SU-DHL-6 (cell line): ENCODE data around the gene STK38.

Source experiments
- H2AFZ ChIP-seq: fragments of 200-600 bp; sonication (generic); 2 replicates; pipeline ENCODE4 v1.6.1; 2014; ENCODE audit warnings: low read depth, mild to moderate bottlenecking, moderate library complexity, mixed read lengths, antibody characterized with exemption, low read length; ENCODE audit not compliant: severe bottlenecking
- H3F3A ChIP-seq: fragments of 200-600 bp; shearing (Covaris generic); 2 replicates; pipeline ENCODE4 v1.6.0; 2016; ENCODE audit warnings: antibody characterized with exemption, mild to moderate bottlenecking; ENCODE audit not compliant: insufficient read depth
- H3K27ac ChIP-seq: fragments of 200-600 bp; sonication (generic); 2 replicates; pipeline ENCODE4 v1.5.1; 2016; ENCODE audit warnings: low read depth, mild to moderate bottlenecking, low read length, moderate library complexity, mixed read lengths
- H3K27me3 ChIP-seq: fragments of 200-600 bp; sonication (generic), shearing (Covaris generic); 2 replicates; pipeline ENCODE4 v1.6.0; 2014; ENCODE audit warnings: mild to moderate bottlenecking, low read length
- H3K36me3 ChIP-seq: fragments of 200-600 bp; sonication (generic); 2 replicates; pipeline ENCODE4 v1.6.1; 2014; ENCODE audit warnings: mild to moderate bottlenecking, low read length, mixed read lengths
- H3K4me2 ChIP-seq: fragments of 300-600, 200-600 bp; shearing (Covaris generic), sonication (generic); 2 replicates; pipeline ENCODE4 v1.6.0; 2014; ENCODE audit warnings: low read length, low read depth, mild to moderate bottlenecking; ENCODE audit not compliant: poor library complexity, severe bottlenecking
- H3K4me3 ChIP-seq: fragments of 200-600 bp; sonication (generic); 2 replicates; pipeline ENCODE4 v1.5.1; 2014; ENCODE audit warnings: antibody characterized with exemption, low read length, mild to moderate bottlenecking, mixed read lengths; ENCODE audit not compliant: insufficient read depth, poor library complexity, severe bottlenecking
- H3K79me2 ChIP-seq: fragments of 200-600 bp; sonication (generic); 2 replicates; pipeline ENCODE4 v1.6.1; 2014; ENCODE audit warnings: mild to moderate bottlenecking, low read length, moderate library complexity; ENCODE audit not compliant: insufficient read depth
- H3K9ac ChIP-seq: fragments of 200-600 bp; sonication (generic); 2 replicates; pipeline ENCODE4 v1.7.0; 2014; ENCODE audit warnings: mild to moderate bottlenecking, low read length
- H3K9me2 ChIP-seq: fragments of 200-600 bp; sonication (generic); replicated peaks from 2 replicates; pipeline ENCODE4 v1.6.1; 2014; ENCODE audit warnings: low read length; ENCODE audit not compliant: insufficient read depth
- H3K9me3 ChIP-seq: fragments of 200-600 bp; sonication (generic); 2 replicates; pipeline ENCODE4 v1.6.1; 2014; ENCODE audit warnings: low read length, mixed read lengths; ENCODE audit not compliant: insufficient read depth
- H4K20me1 ChIP-seq: fragments of 200-600 bp; sonication (generic); 2 replicates; pipeline ENCODE4 v1.6.1; 2014; ENCODE audit warnings: low read depth, mild to moderate bottlenecking, antibody characterized with exemption, low read length, moderate library complexity, mixed read lengths
- EZH2phosphoT487 ChIP-seq: fragments of 200-600 bp; sonication (generic), shearing (Covaris generic); conservative IDR thresholded peaks from 2 replicates; pipeline ENCODE4 v1.6.1; 2018; ENCODE audit warnings: mild to moderate bottlenecking, antibody characterized with exemption, low read length, moderate library complexity, mixed read lengths
- TF ChIP-seq, protein P1 (sequence below): fragments of 200-600 bp; sonication (generic); IDR thresholded peaks from one replicate; pipeline ENCODE4 v1.5.1; 2017; ENCODE audit warnings: antibody characterized with exemption, mild to moderate bottlenecking, low read length, moderate library complexity; ENCODE audit not compliant: insufficient read depth, poor library complexity, severe bottlenecking

The STK38 gene

DNA sequence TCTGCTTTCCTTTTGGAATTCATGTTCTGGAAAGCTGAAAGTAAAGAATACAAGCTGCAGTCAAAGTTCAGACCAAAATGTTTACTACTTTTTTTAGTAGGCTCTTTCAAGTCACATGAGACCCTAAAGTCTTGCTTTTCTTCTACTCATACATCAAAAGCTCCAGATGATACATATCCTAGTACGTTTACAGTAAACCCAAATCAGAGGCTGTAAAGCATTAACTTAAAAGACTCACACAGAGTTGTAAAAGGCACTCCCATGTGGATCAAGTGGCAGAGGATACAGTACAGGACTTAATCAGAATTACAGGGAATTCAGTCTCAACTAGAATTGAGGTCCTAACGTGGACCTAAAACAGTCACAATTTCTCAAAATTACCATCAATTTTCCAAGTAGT is 40.7 kb downstream of the STK38 start:
- Histone ChIP-seq H4K20me1 (no peaks in the 10 kb centered on the region), H3K9me2 (no peaks in the 10 kb centered on the region), H3K9ac (no peak overlapping the region), H2AFZ (no peak overlapping the region), H3K4me3 (no peak overlapping the region), H3K4me2 (no peak overlapping the region), H3F3A (no peaks in the 10 kb centered on the region), H3K27me3 (no peaks in the 10 kb centered on the region), H3K79me2 (no peaks in the 10 kb centered on the region), H3K9me3 (no peaks in the 10 kb centered on the region), H3K27ac (no peak overlapping the region), H3K36me3 (peaks cover 29% of the 10 kb centered on the region; the same call in 1 of the 2 replicates)
- TF ChIP-seq, protein P1, sequence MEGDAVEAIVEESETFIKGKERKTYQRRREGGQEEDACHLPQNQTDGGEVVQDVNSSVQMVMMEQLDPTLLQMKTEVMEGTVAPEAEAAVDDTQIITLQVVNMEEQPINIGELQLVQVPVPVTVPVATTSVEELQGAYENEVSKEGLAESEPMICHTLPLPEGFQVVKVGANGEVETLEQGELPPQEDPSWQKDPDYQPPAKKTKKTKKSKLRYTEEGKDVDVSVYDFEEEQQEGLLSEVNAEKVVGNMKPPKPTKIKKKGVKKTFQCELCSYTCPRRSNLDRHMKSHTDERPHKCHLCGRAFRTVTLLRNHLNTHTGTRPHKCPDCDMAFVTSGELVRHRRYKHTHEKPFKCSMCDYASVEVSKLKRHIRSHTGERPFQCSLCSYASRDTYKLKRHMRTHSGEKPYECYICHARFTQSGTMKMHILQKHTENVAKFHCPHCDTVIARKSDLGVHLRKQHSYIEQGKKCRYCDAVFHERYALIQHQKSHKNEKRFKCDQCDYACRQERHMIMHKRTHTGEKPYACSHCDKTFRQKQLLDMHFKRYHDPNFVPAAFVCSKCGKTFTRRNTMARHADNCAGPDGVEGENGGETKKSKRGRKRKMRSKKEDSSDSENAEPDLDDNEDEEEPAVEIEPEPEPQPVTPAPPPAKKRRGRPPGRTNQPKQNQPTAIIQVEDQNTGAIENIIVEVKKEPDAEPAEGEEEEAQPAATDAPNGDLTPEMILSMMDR: no peak
- no peak for TF ChIP-seq EZH2phosphoT487

DNA sequence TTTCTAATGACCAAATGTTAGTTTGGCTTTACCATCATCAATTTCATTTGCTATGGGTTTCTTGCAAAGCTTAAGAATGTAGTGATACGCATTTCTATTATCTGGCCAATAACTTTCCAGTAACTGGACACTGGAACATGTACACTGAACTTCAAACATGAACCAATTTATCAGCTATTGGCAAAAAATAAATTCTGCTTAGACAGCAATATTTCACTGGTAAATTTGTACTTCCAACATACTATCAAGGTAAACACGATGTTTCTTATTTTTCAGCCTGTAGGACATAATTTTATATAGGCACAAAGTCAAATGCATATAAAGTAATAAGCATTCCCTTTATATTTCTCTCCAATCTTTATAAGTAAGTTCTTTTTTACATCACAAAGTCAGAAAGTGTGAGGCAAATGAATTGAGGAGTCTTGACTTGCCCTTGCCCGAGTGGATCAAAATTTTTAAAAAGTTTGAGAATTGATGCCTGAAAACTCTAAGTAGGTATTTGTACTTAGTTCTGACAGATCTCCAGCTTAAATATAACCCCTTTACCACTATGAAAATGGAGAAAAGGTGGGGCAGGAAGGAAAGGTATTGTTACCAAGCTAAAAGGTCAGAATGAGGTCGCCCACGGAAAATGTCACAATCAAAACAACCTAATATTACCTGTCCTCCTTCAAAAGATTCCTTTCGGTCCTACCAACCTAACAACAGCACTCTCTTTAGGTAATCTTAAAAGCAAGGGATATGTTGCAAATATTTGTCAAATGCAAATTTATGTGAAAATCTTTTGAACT is 41.3 kb downstream of the STK38 start:
- no peak for TF ChIP-seq EZH2phosphoT487
- TF ChIP-seq, protein P1: no peak
- H3K27ac ChIP-seq: no peak overlapping the region
- no peaks in the 10 kb centered on the region for H3K9me3 ChIP-seq
- no peaks in the 10 kb centered on the region for H3K79me2 ChIP-seq
- H3K36me3 ChIP-seq: peaks cover 27% of the 10 kb centered on the region; the same call in 1 of the 2 replicates
- no peaks in the 10 kb centered on the region for H4K20me1 ChIP-seq
- H3K9me2 ChIP-seq: no peaks in the 10 kb centered on the region
- no peak overlapping the region for H3K9ac ChIP-seq
- no peak overlapping the region for H3K4me3 ChIP-seq
- H3K4me2 ChIP-seq: no peak overlapping the region
- no peak overlapping the region for H2AFZ ChIP-seq
- no peaks in the 10 kb centered on the region for H3F3A ChIP-seq
- H3K27me3 ChIP-seq: no peaks in the 10 kb centered on the region

DNA sequence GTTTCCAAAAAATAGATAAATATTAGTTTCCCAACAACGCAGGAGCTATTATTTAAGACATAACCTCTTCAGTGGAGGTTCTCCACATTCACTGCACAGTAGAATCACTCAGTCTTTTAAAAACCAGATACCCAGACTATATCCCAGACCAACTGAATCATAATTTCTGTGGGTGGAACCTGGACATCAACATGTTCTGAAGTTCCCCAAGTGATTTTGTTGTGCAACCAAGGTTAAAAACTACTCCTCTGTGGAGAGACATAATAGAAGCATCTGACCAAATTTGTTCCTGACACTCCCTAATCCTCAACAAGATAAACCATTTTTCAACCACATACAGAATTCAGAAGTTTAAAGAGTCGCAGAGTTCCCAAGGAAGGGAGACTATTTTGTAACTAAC is 42.3 kb downstream of the STK38 start:
- no peak for TF ChIP-seq EZH2phosphoT487
- TF ChIP-seq, protein P1: no peak
- Histone ChIP-seq H3K9ac (no peak overlapping the region), H3F3A (no peaks in the 10 kb centered on the region), H3K27ac (no peak overlapping the region), H4K20me1 (no peaks in the 10 kb centered on the region), H3K27me3 (no peaks in the 10 kb centered on the region), H3K4me2 (no peak overlapping the region), H3K9me2 (no peaks in the 10 kb centered on the region), H3K36me3 (peaks cover 22% of the 10 kb centered on the region; the same call in 1 of the 2 replicates), H3K4me3 (no peak overlapping the region), H3K9me3 (no peaks in the 10 kb centered on the region), H3K79me2 (no peaks in the 10 kb centered on the region), H2AFZ (no peak overlapping the region)
